GM18517 (cell line): ENCODE results near the gene RFX1.

ENCODE experiments used
- ATAC-seq: cut with Tn5 transposase; IDR thresholded peaks from one replicate; pipeline ENCODE4 v1.9.1; 2021; ENCODE audit warnings: mild to moderate bottlenecking, moderate library complexity; ENCODE audit not compliant: unreplicated experiment

Gene RFX1

GRCh38 chr19:13962699-13963602 lies 43.2 kb downstream of the RFX1 start:
- no peak for ATAC-seq

- no peak for ATAC-seq
Measured at GRCh38 chr19:13961826-13962698, 44.1 kb downstream of the RFX1 start.

GRCh38 chr19:13960863-13961784 lies 45.0 kb downstream of the RFX1 start:
- ATAC-seq = no peak

- ATAC-seq = no peak
Measured at GRCh38 chr19:13959962-13960862, 45.9 kb downstream of the RFX1 start.

- no peak for ATAC-seq
Measured at GRCh38 chr19:13959141-13959961, 46.8 kb downstream of the RFX1 start.

- no peak for ATAC-seq
Measured at GRCh38 chr19:13958043-13958442, 48.1 kb downstream of the RFX1 start.

GRCh38 chr19:13957051-13957450 lies 49.1 kb downstream of the RFX1 start:
- no peak for ATAC-seq

GRCh38 chr19:13956365-13956744 lies 49.8 kb downstream of the RFX1 start:
- no peak for ATAC-seq

GRCh38 chr19:13955662-13956364 lies 50.3 kb downstream of the RFX1 start:
- no peak for ATAC-seq

GRCh38 chr19:13954185-13954584 lies 51.9 kb downstream of the RFX1 start:
- no peak for ATAC-seq

GRCh38 chr19:13952931-13953531 lies 53.1 kb downstream of the RFX1 start:
- no peak for ATAC-seq

- peak; percentile 98 for ATAC-seq
Measured at GRCh38 chr19:13952154-13952930, 53.8 kb downstream of the RFX1 start, which contains the start of gene DCAF15. DCAF15 (plus strand) TSS chr19:13952509; CDS start chr19:13952513, 4 bp downstream.

- peak; percentile 6 for ATAC-seq
Measured at GRCh38 chr19:13951799-13952153, 54.3 kb downstream of the RFX1 start.

GRCh38 chr19:13951043-13951442 lies 55.1 kb downstream of the RFX1 start:
- ATAC-seq = no peak

- ATAC-seq = no peak
Measured at GRCh38 chr19:13946414-13946813, 59.7 kb downstream of the RFX1 start.

GRCh38 chr19:13942023-13942684 lies 64.0 kb downstream of the RFX1 start:
- no peak for ATAC-seq
